SIG-M5 treated with dmso at 0.1 percent for 504 hours (cell line): Measurements from ENCODE around the gene INTS6.

Source experiments
- DNase-seq: peaks from one replicate; lab custom pipeline; 2025; ENCODE audit not compliant: unreplicated experiment; lab: John Stamatoyannopoulos, UW

INTS6 gene

GRCh38 chr13:51457086-51457815 lies 4.4 kb upstream of the INTS6 start:
- peak; percentile 53 for DNase-seq

GRCh38 chr13:51456510-51456909 lies 3.7 kb upstream of the INTS6 start:
- DNase-seq, result no peak

- no peak for DNase-seq
These were observed 2.7 kb upstream of the INTS6 start for GRCh38 chr13:51455532-51455931.

- DNase-seq, result no peak
These were observed 1.3 kb upstream of the INTS6 start for GRCh38 chr13:51453959-51454703.

- peak; percentile 75 for DNase-seq
These were observed 547 bp upstream of the INTS6 start for GRCh38 chr13:51453207-51453958.

- DNase-seq, result peak; percentile 69
These were observed 1.1 kb downstream of the INTS6 start for GRCh38 chr13:51451467-51452360.

GRCh38 chr13:51451134-51451466 lies 1.7 kb downstream of the INTS6 start:
- DNase-seq, result peak; percentile 49

GRCh38 chr13:51449018-51449417 lies 3.8 kb downstream of the INTS6 start:
- DNase-seq, result no peak

GRCh38 chr13:51444922-51445321 lies 7.9 kb downstream of the INTS6 start:
- DNase-seq, result peak; percentile 4

- no peak for DNase-seq
These were observed 12.5 kb downstream of the INTS6 start for GRCh38 chr13:51440381-51440780.

GRCh38 chr13:51437550-51438127 lies 15.2 kb downstream of the INTS6 start:
- no peak for DNase-seq

- peak; percentile 35 for DNase-seq
These were observed 17.7 kb downstream of the INTS6 start for GRCh38 chr13:51435002-51435578.

GRCh38 chr13:51432576-51432975 lies 20.3 kb downstream of the INTS6 start:
- no peak for DNase-seq

- DNase-seq, result no peak
These were observed 25.9 kb downstream of the INTS6 start for GRCh38 chr13:51426982-51427381.

GRCh38 chr13:51425410-51426042 lies 27.3 kb downstream of the INTS6 start:
- no peak for DNase-seq

GRCh38 chr13:51423766-51424165 lies 29.1 kb downstream of the INTS6 start:
- no peak for DNase-seq

- no peak for DNase-seq
These were observed 30.4 kb downstream of the INTS6 start for GRCh38 chr13:51422484-51422883.

GRCh38 chr13:51420681-51421490 lies 31.9 kb downstream of the INTS6 start:
- DNase-seq, result no peak
